ENCODE results near the gene ZFP64.

ZFP64 gene

GRCh38 chr20:52104546-52105441 lies 86.8 kb downstream of the ZFP64 start:
- DNase-seq (ENCODE audit: low read depth, low spot score), result peak; percentile 40

- DNase-seq (ENCODE audit: low read depth, low spot score), result peak; percentile 57
These were observed 87.5 kb downstream of the ZFP64 start for GRCh38 chr20:52103913-52104545.

GRCh38 chr20:52103335-52103912 lies 88.2 kb downstream of the ZFP64 start:
- no peak for DNase-seq (ENCODE audit: low read depth, low spot score)

GRCh38 chr20:52102559-52102958 lies 89.0 kb downstream of the ZFP64 start:
- DNase-seq (ENCODE audit: low read depth, low spot score), result no peak

- no peak for DNase-seq (ENCODE audit: low read depth, low spot score)
These were observed 89.5 kb downstream of the ZFP64 start for GRCh38 chr20:52102126-52102525.

Measured in iPS DF 19.7 (cell line).